ACC112 (cell line): ENCODE data around the gene C19orf38.

ENCODE experiments used
- H2AFZ ChIP-seq: fragments of 200-600 bp; sonication (generic); one replicate; pipeline ENCODE4 v1.6.0; 2017; ENCODE audit warnings: antibody characterized with exemption, low read length; ENCODE audit not compliant: unreplicated experiment
- H3K27ac ChIP-seq: fragments of 200-600 bp; sonication (generic); 2 replicates; pipeline ENCODE4 v1.5.1; 2014; ENCODE audit warnings: low read depth, mild to moderate bottlenecking, antibody characterized with exemption, low read length, moderate library complexity
- H3K27me3 ChIP-seq: fragments of 200-600 bp; sonication (generic); 2 replicates; pipeline ENCODE4 v1.6.1; 2014; ENCODE audit warnings: mild to moderate bottlenecking, antibody characterized with exemption, low read length, moderate library complexity, mixed read lengths; ENCODE audit not compliant: insufficient read depth
- H3K36me3 ChIP-seq: fragments of 200-600 bp; sonication (generic); 2 replicates; pipeline ENCODE4 v1.6.1; 2016; ENCODE audit warnings: mild to moderate bottlenecking, antibody characterized with exemption, low read length, moderate library complexity, mixed read lengths; ENCODE audit not compliant: insufficient read depth
- H3K4me1 ChIP-seq: fragments of 200-600 bp; sonication (generic); one replicate; pipeline ENCODE4 v1.6.1; 2016; ENCODE audit warnings: low read length, mixed read lengths; ENCODE audit not compliant: insufficient read depth, unreplicated experiment, control insufficient read depth
- H3K4me3 ChIP-seq: fragments of 200-600 bp; sonication (generic); 2 replicates; pipeline ENCODE4 v1.5.1; 2014; ENCODE audit warnings: mild to moderate bottlenecking, low read depth, low read length
- H3K79me2 ChIP-seq: fragments of 200-600 bp; sonication (generic); one replicate; pipeline ENCODE4 v1.6.0; 2016; ENCODE audit warnings: low read length; ENCODE audit not compliant: control insufficient read depth, unreplicated experiment, insufficient read depth

Gene C19orf38

DNA sequence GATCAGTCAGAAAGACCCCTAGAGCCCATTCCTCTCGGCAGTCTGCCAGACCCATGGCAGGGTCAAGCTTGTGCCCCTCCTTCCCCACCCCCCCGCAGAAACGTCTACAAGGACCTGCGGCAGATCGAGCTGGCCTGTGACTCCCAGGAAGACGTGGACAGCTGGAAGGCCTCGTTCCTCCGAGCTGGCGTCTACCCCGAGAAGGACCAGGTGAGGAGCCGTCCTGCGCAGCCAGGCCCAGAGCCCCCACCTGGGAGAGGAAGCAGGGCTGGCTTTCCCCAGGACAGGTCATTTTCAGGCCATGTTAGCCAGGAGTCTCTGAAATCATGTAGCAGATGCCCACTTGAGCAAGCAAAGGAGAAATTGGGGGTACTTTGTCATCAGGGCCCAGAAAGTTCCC, 24.5 kb upstream of the C19orf38 start:
- Histone ChIP-seq H3K36me3 (peaks cover 5% of the 10 kb centered on the region; the same call in 1 of the 2 replicates), H3K27ac (no peak overlapping the region), H3K27me3 (no peaks in the 10 kb centered on the region), H3K4me1 (peaks cover under 1% of the 10 kb centered on the region), H3K4me3 (no peak overlapping the region), H3K79me2 (no peaks in the 10 kb centered on the region), H2AFZ (no peak overlapping the region)

- H3K79me2 ChIP-seq = no peaks in the 10 kb centered on the region
- H3K4me3 ChIP-seq = no peak overlapping the region
- no peak overlapping the region for H2AFZ ChIP-seq
- H3K36me3 ChIP-seq = peaks cover 5% of the 10 kb centered on the region; the same call in 1 of the 2 replicates
- H3K27me3 ChIP-seq = no peaks in the 10 kb centered on the region
- no peak overlapping the region for H3K27ac ChIP-seq
- no peaks in the 10 kb centered on the region for H3K4me1 ChIP-seq
Observed at GRCh38 chr19:10826231-10826630, 22.0 kb upstream of the C19orf38 start.

GRCh38 chr19:10826846-10827245, 21.4 kb upstream of the C19orf38 start:
- Histone ChIP-seq H3K27ac (no peak overlapping the region), H3K27me3 (no peaks in the 10 kb centered on the region), H3K79me2 (no peaks in the 10 kb centered on the region), H2AFZ (no peak overlapping the region), H3K4me3 (no peak overlapping the region), H3K4me1 (no peaks in the 10 kb centered on the region), H3K36me3 (peaks cover 5% of the 10 kb centered on the region; the same call in 1 of the 2 replicates)

GRCh38 chr19:10828981-10829821, 19.0 kb upstream of the C19orf38 start:
- Histone ChIP-seq H3K27me3 (no peaks in the 10 kb centered on the region), H3K36me3 (peaks cover 5% of the 10 kb centered on the region; the same call in 1 of the 2 replicates), H3K27ac (no peak overlapping the region), H3K79me2 (no peaks in the 10 kb centered on the region), H3K4me3 (no peak overlapping the region), H3K4me1 (no peaks in the 10 kb centered on the region), H2AFZ (no peak overlapping the region)

DNA sequence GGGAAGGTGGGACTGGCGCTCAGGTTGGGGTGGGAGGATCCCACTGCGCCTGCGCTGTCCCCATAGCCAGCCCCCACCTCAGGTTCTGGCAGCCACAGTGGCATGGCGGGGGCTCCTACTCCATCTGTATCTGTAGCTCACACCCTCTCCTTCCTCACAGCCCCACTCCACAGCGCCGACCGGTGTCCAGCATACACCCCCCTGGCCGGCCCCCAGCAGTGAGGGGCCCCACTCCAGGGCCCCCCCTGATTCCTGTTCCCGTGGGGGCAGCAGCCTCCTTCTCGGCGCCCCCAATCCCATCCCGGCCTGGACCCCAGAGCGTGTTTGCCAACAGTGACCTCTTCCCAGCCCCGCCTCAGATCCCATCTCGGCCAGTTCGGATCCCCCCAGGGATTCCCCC, 18.2 kb upstream of the C19orf38 start:
- no peaks in the 10 kb centered on the region for H3K79me2 ChIP-seq

GRCh38 chr19:10830370-10830769, 17.8 kb upstream of the C19orf38 start:
- H2AFZ ChIP-seq = no peak overlapping the region
- no peak overlapping the region for H3K4me3 ChIP-seq
- H3K36me3 ChIP-seq = no peaks in the 10 kb centered on the region
- no peaks in the 10 kb centered on the region for H3K4me1 ChIP-seq
- no peak overlapping the region for H3K27ac ChIP-seq
- no peaks in the 10 kb centered on the region for H3K27me3 ChIP-seq
- H3K79me2 ChIP-seq = no peaks in the 10 kb centered on the region

More for the DNA sequence above, 18.2 kb upstream of the C19orf38 start:
- H3K36me3 ChIP-seq = peaks cover under 1% of the 10 kb centered on the region; the same call in 1 of the 2 replicates
- no peak overlapping the region for H3K4me3 ChIP-seq
- H3K4me1 ChIP-seq = no peaks in the 10 kb centered on the region
- H3K27ac ChIP-seq = no peak overlapping the region
- H3K27me3 ChIP-seq = no peaks in the 10 kb centered on the region
- H2AFZ ChIP-seq = no peak overlapping the region

DNA sequence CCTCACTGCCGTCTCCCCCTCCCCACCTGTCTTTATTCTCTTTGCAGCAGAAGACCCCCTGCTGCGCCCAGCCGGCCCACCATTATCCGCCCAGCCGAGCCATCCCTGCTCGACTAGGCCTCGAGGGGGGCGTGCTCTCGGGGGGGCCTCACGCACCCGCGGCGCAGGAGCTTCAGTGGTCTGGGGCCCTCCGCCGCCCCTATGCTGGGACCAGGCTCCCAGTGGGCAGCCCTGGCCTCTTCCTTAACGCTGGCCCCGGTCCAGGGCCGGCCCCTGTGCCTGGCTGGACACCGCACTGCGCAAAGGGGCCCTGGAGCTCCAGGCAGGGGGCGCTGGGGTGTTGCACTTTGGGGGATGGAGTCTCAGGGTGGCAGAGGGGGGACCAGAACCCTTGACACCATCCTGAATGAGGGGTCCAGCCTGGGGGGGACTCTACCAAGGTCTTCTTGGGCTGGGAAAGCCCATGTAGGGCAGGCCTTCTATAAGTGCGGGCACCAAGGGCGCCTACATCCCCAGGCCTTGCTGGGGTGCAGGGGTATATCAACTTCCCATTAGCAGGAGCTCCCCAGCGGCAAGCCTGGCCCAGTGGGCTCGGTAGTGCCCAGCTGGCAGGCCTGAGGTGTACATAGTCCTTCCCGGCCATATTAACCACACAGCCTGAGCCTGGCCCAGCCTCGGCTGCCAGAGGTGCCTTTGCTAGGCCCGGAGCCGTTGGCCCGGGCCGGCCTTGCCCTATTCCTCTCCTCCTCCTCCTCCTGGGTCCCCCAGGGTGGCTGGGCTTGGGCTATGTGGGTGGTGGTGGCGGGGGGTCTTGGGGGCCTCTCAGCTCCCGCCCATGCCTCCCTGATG, 17.1 kb upstream of the C19orf38 start:
- Histone ChIP-seq H3K79me2 (no peaks in the 10 kb centered on the region), H3K36me3 (no peaks in the 10 kb centered on the region), H3K27ac (no peak overlapping the region), H3K27me3 (no peaks in the 10 kb centered on the region), H2AFZ (no peak overlapping the region), H3K4me3 (no peak overlapping the region), H3K4me1 (no peaks in the 10 kb centered on the region)

GRCh38 chr19:10831987-10832938, 16.0 kb upstream of the C19orf38 start:
- Histone ChIP-seq H3K36me3 (no peaks in the 10 kb centered on the region), H3K4me1 (peaks cover 9% of the 10 kb centered on the region), H3K79me2 (no peaks in the 10 kb centered on the region), H3K4me3 (no peak overlapping the region), H3K27me3 (no peaks in the 10 kb centered on the region), H3K27ac (no peak overlapping the region), H2AFZ (no peak overlapping the region)

DNA sequence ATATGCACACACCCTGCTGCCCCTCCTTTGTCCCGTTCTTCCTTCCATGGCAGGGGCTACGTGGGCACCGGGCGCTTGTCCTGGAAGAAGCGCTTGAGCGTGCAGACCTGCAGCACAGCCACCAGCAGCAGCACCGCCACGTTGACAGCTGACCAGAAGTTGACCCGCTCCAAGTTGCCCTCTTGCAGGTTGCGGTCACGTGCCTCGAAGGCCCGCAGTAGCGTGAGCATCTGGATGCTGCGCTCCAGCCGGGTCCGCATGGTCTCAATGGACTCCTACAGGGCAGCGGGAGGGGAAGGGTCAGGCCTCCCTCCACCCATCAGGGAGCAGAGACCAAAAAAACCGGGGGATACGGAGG, 15.3 kb upstream of the C19orf38 start:
- Histone ChIP-seq H3K4me3 (no peak overlapping the region), H3K27ac (no peak overlapping the region), H3K79me2 (no peaks in the 10 kb centered on the region)

More for the DNA sequence above, 15.3 kb upstream of the C19orf38 start:
- Histone ChIP-seq H3K36me3 (no peaks in the 10 kb centered on the region), H3K4me1 (peaks cover 9% of the 10 kb centered on the region), H2AFZ (no peak overlapping the region), H3K27me3 (no peaks in the 10 kb centered on the region)
